Hindlimb muscle (tissue), 1 donor: ENCODE data around the gene SCYL1. TPM values are rescaled to one million over a fixed set of nuclear protein-coding genes. Genes with fewer than 3 reads are reported as not detected.
"Not testable (repeated sequence)": the region's sequence is repeated elsewhere in the genome, so short reads cannot be mapped to it uniquely, and the experiment has no call there.

ENCODE experiments used
- DNase-seq: peaks from one replicate; pipeline ENCODE4 v3.0.0-alpha.2; 2013
- polyA plus RNA-seq: library from polyadenylated mRNA; unstranded; fragments of 120-200 nt; gene quantifications from one replicate; pipeline ENCODE4 v1.2.1, GENCODE V29; 2013; ENCODE audit not compliant: insufficient read length

SCYL1 gene
- polyA plus RNA-seq, 1 donor, result 54.1 TPM

DNA sequence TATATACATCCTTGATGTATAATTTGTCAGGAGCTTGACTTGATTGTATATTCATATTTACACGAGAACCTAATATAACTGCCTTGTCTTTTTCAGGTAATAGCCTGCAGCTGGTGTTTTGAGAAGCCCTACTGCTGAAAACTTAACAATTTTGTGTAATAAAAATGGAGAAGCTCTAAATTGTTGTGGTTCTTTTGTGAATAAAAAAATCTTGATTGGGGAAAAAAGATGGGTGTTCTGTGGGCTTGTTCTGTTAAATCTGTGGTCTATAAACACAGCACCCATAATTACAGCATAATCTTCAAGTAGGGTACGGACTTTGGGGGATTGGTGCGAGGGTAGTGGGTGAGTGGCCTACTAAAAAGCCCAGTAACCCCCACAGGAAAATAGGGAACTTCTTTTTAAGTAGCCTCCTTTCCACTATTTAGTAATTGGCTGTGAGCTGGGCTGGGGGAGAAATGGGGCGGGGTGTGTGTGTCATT is 18.6 kb upstream of the SCYL1 start:
- DNase-seq, result peak; percentile 58

DNA sequence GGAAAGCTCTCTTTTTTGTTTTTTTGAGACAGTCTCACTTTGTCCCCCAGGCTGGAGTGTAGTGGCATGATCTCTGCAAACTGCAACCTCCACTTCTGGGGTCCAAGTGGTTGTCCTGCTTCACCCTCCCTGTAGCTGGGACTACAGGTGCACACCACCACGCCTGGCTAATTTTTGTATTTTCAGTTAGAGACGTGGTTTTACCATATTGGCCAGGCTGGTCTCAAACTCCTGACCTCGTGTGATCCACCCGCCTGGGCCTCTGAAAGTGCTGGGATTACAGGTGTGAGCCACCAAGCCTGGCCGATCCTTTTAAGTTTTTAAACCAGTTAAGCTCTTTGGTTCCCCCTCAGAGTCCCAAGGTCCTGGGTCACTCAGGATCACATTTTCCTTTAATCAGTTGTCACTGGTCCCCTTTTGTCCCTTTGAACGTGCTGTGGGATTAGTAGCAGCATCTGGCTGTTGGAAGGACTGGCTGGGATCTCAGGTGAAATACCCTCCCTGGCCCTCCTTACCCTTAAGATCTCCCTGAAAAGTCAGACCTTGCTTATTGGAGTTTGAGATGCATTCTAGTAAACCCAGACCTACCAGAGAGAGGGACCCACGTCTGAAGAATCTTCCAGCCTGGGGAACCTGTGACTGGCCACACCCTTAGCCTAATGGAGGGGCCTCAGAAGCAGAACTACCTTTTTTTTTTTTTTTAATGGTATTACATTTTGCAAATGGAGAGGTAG is 17.9 kb upstream of the SCYL1 start:
- peak; percentile 64 for DNase-seq

DNA sequence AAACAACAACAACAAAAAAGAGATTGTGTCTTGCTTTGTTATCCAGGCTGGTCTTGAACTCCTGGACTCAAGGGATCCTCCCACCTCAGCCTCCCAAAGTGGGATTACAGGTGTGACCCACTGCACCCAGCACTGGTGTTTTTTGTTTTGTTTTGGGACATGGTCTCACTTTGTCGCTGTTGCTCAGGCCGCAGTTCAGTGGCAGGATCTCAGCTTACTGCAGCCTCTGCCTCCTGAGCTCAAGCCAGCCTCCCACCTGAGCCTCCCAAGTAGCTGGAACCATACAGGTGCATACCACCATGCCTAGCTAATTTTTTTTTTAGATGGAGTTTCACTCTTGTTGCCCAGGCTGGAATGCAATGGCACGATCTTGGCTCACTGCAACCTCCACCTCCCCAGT is 12.6 kb upstream of the SCYL1 start:
- DNase-seq, result not testable (repeated sequence)

DNA sequence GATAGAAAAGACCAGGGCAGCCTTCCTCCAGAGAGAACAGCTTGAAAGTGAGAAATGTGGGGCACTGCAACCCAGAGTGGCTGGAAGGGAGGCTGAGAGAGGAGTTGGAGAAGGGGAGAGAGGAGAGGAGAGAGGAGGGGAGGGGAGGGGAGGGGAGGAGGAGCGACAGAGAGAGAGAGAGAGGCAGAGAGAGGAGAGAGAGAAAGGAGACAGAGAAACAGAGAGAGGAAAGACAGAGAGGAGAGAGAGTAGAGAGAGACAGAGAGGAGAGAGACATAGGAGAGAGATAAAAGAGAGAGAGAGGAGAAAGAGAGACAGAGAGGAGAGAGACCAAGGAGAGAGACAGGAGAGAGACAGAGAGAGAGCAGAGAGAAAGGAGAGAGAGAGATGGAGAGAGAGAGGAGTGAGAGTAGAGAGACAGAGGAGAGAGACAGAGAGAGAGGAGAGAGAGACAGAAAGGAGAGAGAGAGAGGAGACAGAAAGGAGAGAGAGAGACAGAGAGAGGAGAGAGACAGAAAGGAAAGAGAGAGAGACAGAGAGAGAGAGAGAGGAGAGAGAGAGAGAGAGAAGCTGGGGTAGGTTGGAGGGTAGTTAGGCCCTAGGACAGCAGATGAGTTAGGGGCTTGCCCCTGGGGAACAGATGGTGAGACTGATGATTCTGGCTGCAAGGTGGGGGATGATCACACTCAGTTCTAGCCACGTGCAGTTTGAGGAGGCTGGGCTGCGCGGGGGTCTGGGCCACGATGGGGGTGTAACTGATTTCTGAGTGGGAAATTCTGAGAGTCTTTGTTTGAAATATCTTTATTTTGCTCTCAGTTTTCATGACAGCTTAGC is 8.5 kb upstream of the SCYL1 start:
- DNase-seq, result no peak

DNA sequence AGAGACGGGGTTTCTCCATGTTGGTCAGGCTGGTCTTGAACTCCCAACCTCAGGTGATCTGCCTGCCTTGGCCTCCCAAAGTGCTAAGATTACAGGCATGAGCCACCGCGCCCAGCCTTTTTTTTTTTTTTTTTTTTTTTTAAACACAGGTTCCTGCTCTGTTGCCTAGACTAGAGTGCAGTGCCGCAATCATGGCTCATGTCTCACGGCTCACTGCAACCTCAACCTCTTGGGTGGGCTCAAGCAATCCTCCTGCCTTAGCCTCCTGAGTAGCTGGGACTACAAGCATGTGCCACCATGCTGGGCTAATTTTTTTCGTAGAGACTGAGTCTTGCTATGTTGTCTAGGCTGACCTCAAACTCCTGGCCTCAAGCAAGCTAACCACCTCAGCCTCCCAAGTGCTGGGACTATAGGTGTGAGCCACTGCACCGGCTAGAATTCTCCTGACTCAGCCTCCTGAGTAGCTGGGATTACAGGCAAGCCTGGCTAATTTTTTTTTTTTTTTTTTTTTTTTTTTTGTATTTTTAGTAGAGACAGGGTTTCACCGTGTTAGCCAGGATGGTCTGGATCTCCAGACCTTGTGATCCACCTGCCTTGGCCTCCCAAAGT is 5.8 kb upstream of the SCYL1 start:
- not testable (repeated sequence) for DNase-seq

DNA sequence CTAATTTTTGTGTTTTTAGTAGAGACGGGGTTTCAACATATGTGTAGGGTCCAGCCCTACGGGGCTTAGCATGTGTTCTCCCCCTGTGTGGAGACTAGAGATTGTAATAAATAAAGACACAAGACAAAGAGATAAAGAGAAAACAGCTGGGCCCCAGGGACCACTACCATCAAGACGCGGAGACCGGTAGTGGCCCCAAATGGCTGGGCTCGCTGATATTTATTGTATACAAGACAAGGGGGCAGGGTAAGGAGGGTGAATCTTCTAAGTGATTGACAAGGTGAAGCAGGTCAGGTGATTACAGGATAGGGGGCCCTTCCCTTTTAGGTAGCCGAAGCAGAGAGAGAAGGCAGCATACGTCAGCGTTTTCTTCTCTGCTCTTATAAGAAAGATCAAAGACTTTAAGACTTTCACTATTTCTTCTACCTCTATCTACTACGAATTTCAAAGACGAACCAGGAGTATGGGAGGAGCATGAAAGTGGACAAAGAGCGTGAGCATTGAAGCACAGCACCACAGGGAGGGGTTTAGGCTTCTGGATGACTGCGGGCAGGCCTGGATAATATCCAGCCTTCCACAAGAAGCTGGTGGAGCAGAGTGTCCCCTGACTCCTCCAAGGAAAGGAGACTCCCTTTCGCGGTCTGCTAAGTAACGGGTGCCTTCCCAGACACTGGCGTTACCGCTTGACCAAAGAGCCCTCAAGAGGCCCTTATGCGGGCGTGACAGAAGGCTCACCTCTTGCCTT is 2.9 kb upstream of the SCYL1 start:
- not testable (repeated sequence) for DNase-seq

DNA sequence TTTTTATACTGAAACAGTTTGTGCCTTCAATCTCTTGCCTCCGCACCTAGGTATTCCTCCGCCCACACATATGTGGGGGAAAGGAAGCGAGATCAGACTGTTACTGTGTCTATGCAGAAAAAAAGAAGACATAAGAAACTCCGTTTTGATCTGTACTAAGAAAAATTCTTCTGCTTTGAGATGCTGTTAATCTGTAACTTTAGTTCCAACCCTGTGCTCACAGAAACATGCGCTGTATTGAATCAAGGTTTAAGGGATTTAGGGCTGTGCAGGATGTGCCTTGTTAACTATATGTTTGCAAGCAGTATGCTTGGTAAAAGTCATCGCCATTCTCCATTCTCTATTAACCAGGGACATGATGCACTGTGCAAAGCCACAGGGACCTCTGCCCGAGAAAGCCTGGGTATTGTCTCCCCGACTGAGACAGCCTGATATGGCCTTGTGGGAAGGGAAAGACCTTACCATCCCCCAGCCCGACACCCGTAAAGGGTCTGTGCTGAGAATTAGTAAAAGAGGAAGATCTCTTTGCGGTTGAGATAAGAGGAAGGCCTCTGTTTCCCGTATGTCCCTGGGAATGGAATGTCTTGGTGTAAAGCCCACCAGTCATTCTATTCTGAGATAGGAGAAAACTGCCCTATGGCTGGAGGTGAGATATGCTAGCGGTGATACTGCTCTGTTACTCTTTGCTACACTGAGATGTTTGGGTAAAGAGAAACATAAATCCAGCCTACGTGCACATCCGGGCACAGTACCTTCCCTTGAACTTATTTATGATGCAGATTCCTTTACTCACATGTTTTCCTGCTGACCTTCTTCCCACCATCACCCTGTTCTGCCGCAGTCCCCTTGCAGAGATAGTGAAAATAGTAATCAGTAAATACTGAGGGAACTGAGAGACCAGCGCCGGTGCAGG is 1.9 kb upstream of the SCYL1 start:
- DNase-seq, result not testable (repeated sequence)

DNA sequence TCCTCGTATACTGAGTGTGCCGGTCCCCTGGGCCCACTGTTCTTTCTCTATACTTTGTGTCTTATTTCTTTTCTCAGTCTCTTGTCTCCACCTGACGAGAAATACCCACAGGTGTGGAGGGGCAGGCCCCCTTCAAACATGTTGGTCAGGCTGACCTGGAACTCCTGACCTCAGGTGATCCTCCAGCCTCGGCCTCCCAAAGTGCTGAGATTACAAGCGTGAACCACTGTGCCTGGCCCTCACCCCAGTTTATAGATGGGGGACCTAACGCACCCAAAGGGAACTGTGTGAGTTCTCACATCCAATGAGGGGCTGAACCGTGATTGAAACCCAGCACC is 1.3 kb upstream of the SCYL1 start:
- DNase-seq, result not testable (repeated sequence)

DNA sequence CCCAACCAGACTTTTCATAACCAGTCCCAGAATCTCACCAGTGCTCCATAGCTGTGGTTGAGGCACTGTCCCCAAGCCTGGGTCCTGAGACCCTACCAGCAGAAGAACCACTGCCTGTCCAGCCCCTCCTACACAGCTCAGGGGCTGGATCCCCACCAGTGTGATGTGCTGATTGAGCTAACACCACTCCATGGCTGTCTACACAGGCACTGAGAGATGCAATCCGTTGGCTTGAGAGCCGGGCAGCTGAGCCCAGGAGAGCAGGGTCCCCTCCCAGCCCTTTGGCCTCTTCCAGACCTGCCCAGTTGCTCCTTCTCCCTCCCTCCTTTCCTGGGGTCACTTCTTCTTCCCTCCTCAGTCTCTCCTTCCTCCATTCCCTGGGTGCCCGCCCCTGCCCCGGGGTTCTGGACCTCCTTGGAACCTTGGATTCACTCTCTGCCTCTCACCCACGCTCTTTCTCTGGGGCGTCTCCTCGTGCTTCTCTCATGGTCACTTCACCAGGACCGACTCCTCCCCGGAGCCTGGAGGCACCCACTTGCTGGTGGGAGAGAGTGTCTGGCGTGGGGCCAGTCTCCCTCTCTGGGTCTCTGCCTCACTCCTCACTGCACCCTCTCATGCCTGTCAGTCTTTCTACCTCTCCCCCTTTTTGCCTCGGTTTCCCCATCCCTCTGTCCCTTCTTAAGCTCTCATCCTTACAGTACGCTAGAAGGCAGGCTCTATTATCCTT is 706 bp upstream of the SCYL1 start:
- no peak for DNase-seq

DNA sequence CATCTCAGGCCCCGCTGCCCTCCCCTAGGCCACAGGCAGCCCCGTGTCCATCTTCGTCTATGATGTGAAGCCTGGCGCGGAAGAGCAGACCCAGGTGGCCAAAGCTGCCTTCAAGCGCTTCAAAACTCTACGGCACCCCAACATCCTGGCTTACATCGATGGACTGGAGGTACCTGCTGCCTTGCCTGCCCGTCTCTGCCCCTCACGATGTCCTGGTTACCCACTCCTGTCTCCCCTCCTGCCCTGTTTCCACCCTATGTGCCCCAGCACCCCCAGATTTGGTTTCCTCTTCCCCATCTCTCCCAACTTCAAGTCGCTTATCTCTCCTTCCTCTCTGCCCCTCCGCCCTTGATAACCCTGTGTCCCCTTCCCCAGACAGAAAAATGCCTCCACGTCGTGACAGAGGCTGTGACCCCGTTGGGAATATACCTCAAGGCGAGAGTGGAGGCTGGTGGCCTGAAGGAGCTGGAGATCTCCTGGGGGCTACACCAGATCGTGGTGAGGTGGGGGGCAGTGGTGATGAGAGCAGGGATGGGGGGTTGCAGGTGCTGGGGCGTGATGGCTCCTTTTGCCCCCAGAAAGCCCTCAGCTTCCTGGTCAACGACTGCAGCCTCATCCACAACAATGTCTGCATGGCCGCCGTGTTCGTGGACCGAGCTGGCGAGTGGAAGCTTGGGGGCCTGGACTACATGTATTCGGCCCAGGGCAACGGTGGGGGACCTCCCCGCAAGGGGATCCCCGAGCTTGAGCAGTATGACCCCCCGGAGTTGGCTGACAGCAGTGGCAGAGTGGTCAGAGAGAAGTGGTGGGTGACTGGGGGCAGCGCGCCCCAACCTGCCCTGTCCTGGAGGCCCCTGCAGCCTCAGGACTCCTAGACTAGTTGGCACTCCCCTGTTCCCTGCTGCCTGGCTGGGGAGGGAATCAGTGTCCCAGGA is 930 bp downstream of the SCYL1 start:
- DNase-seq, result no peak

DNA sequence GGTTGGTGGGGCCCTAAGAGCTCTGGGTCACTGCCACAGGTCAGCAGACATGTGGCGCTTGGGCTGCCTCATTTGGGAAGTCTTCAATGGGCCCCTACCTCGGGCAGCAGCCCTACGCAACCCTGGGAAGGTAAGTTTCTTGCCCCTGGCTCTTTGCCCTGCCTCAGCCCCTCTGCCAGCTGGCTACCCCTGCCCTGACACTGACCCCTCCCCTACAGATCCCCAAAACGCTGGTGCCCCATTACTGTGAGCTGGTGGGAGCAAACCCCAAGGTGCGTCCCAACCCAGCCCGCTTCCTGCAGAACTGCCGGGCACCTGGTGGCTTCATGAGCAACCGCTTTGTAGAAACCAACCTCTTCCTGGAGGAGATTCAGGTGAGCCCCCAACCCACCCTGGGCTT is 1.9 kb downstream of the SCYL1 start:
- no peak for DNase-seq

DNA sequence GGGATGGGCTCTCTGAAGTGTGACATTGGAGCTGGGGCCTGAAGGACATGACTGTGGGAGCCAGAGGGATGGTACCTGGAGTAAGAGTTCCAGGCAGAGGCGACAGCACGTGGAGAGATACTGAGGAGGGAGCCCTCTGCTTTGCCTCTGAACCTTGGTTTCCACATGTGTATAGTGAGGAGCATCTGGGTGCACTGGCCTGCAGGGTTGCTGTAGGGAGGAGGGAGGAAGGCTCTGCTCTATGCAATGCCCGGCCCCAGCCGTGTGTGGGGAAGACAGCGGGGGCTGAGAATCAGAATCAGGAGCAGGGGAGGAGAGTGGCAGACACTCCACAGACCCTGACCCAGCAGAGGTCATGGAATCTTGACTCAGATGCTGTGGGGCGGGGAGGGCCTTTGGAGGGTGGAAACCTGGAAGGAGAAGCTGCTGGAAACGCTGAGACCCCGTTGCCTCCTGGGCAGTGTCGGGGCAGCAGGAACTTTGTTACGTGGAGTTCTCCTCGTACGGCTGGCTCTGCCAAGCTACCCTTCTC is 4.0 kb downstream of the SCYL1 start:
- DNase-seq, result no peak

DNA sequence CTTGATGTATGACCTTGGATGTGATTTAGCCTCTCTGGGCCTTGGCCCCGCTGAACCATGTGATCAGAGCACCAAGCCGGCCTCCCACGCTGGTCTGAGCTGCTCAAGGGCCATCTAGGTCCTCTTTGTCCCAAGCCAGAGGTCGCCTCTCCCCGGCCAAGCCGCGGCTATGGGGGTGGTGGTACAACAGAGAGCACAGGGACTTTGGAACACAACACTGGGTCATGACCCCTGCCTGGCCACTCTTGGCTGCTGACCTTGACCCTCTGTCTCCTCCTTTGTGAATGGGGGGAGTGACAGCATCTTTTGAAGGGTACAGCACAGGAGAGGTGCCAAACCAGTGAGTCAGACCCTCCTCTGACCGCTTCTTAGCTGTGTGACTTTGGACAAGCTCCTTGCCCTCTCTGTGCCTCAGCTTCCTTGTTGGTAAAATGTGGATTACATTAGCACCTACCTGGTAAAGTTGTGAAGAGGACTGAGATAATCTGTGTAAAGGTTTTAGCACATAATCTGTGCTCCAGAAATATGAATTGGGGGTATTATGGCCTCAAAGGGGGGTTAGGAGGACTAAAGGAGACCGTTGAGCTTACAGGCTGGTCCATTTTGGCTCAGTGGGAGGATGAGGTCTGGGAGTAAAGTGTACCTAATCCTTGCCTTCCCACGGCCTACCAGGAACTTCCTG is 4.7 kb downstream of the SCYL1 start:
- DNase-seq, result no peak

DNA sequence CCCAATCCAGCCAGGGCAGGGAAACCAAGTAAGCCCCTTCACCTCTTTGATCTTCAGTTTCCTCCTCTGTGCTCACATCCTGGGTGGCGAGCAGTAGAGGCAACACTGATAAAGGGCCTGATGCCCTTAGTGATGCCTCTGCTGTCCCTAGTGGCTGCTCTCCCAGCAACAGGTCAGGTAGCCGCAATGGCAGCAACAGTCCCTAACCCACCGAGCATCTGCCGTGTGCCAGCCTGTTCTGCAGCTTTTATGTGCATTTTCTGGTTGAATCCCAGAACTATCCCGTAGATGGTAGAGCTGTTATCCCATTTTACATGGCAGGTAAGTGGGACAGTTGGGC is 5.2 kb downstream of the SCYL1 start:
- no peak for DNase-seq

DNA sequence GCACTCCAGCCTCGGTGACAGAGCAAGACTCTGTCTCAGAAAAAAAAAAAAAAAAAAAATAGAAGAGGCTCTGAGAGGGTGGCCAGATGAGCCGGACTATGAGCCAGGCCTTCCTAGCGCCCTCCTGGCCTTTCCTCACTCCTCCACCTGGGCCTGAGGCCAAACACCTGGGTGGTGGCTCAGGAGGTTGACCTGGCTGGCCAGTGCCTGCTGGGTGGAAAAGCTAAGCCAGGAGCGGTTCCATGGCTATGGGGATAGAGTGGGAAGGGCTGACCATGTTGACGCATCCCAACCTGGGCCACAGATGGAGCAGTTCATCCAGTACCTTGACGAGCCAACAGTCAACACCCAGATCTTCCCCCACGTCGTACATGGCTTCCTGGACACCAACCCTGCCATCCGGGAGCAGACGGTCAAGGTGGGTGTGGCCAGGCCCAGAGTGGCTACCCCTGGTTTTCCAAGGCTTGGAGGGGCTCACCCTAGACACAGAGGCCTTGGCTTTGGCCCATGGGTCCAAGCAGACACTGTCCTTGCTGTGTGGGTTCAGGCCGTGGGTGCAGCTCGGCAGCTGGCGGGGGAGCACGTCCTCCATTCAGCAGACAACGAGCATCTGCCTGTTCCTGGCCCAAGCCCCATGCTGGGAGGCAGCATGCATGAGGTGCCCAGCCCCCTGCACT is 7.6 kb downstream of the SCYL1 start:
- no peak for DNase-seq

DNA sequence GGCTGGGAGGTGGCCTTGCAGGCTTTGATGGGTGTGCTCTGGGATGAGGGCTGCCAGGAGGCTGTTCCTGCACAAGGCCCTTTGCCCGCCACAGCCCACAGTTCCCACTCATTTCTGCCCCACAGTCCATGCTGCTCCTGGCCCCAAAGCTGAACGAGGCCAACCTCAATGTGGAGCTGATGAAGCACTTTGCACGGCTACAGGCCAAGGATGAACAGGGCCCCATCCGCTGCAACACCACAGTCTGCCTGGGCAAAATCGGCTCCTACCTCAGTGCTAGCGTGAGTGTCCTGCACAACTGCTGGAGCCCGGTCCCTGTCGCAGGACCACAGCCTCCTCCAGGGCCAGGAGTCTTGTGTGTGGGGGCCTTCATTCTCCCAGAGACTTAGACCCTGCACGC is 10.2 kb downstream of the SCYL1 start:
- DNase-seq, result no peak

DNA sequence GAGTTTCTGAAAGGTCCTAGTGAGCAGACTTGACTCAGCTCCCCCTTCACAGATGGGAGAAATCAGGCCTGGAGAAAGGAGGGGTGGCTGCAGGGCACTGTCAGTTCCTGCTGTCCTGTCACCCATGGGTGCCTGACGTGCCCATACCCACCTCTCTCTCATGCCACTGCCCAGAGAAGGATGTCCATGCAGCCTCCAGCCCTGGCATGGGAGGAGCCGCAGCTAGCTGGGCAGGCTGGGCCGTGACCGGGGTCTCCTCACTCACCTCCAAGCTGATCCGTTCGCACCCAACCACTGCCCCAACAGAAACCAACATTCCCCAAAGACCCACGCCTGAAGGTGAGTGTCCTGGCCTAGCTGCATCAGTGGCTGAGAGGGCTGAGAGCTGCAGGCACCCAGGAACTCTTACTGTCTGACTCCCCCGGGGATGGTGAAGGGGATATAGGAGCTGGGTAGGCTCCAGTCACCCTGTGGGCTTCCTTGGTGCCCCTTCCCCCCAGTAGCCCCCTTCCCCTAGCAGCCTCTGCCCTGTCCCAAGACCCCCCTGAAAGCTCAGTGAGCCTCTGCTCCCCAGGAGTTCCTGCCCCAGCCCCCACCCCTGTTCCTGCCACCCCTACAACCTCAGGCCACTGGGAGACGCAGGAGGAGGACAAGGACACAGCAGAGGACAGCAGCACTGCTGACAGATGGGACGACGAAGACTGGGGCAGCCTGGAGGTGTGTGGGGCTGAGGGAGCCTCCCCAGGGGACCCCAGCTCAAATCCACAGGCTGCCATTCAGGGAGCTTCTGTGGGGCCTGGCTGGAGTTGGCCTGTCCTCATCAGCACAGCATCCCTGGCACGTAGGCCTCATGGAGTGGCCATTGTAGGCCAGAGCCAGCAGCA is 11.8 kb downstream of the SCYL1 start:
- DNase-seq, result no peak

DNA sequence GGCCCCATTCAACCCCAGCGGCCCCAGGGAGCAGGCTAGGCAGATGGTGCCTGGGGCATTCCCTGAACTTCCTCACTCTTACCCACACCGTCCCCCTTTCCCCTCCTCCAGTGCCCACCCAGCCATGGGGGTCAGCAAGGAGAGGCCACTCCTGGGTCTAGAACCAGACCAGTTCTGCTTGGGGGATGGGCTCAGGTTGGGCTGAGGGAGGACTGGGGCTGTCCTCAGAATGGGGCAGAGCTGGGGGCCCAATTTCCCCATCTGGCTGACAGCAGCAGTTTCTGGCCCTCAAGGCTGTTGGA is 12.4 kb downstream of the SCYL1 start:
- no peak for DNase-seq
